HG02981 (cell line): ENCODE data around the gene CCDC77.
"Not testable (repeated sequence)": the region's sequence is repeated elsewhere in the genome, so short reads cannot be mapped to it uniquely, and the experiment has no call there.

Source experiments
- ATAC-seq: cut with Tn5 transposase; IDR thresholded peaks from one replicate; pipeline ENCODE4 v1.9.1; 2021; ENCODE audit warnings: mild to moderate bottlenecking, moderate library complexity; ENCODE audit not compliant: unreplicated experiment

Gene CCDC77

DNA sequence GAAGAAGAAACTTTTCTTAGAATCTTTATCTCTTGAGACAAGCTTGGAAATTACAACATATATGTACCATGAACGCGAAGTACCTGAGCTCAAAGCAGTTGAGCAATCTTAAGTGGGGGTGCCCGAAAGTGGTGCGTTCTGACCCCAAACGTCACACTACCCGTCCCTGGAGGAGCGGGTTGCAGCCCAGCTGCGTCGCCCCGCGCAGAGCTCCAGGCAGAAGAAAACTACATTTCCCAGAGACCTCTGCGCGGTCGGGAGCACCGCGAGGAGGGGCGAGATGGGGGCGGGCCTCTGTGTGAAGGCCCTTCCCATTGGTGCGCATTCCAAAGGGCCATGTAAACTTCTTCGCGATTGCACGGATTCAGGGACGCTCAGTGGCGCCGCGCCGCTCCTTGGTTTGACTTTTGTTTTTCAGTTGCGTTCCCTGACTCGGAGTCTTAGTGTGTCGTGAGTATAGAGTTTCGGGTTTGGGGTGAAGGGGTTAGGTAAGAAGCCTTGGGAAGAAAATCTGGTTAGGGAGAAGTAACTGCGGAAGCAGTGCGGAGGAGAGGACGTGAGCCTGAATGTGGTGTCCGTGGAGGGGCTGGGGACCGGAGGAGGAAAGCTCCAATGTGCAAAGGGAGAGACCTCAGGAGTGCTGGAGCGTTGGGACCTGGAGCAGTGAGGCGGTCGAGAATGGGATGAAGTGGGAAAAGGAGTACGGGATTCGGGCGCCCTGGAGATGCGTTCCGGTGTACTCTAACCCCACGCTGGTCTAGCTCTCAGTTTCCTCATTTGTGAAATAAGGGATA is at the start of gene CCDC77:
CCDC77 (plus strand) TSS at position 410 of the 794 bp plus-strand sequence. CDS start 7,740 bp downstream, outside the sequence.
- ATAC-seq: peak; percentile 95

DNA sequence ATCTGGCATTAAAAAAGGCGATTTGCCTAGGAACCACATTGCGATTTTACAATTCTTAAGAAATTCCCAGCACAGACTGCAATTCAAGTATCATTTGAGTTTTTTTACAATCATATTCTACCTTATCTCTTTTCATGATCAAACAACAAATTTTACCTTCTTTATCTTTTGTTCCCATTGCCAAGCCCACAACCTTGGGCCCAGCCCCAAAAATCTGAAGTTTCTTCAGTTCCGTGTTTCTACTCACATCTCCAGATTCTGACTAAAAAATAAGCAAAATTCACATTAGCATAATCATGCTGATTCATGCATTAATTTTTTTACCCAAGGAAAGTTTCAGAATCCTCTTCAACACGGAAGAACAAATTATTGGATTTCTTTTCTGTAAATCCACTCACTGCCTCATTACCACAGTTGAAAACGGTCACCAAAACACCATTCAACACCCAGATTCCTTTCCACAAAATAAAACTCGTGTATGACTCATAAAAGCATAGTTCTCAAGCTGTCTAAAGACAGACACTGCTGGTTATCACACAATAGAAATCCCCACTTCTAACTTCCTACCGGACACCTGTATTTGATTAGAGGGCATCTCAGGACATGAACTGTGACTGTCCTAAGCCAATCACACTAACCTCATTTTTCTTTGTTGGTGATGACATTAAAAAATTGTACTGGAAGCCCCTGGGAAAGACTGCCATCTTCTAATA is 45.0 kb upstream of the CCDC77 start:
- no peak for ATAC-seq

DNA sequence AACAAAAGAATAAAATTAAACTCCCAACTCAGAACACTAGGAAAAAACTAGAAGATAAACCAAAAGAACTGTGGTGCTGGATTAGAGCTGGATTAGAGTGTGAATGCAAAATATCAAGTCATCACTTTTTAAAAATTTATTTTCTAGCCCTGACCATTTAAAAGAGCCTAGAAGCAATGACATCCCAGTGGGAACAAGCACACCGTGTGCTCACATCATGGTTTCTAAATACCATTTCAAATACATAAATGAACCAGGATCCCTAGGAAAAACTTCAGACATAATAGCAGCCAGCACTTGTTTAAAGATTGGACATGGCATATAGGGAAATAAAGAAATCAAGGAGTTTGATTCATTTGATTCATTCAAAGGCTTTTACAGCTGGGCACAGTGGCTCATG is 42.4 kb upstream of the CCDC77 start:
- no peak for ATAC-seq

DNA sequence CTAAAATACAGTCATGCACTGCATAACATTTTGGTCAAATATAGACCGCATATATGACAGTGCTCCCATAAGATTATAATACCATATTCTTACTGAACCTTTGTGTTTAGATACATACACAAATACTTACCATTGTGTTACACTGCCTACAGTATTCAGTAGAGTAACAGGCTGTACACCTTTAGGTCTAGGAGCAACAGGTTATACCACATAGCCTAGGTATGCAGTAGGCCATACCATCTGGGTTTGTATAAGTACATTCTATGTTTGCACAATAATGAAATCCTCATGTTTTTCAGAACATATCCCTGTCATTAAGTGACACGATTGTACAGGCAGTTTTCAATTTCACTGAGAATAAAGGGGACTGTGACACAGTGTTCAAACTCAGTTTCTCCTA is 34.6 kb upstream of the CCDC77 start:
- ATAC-seq: no peak

DNA sequence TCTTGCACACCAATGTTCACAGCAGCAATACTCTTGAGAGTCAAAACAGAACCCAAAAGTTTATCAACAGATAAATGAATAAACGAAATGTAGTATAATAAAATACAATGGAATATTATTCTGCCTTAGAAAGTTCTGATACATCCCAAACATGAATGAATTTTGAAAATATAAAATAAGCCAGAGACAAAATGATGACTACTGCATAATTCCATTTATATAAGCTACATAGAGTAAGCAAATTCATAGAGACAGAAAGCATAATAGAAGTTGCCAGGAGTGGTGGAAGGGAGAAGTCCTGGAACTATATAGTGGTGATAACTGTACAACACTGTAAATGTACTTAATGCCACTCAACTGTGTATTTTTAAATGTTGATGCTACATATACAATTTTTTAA is 33.5 kb upstream of the CCDC77 start:
- no peak for ATAC-seq

DNA sequence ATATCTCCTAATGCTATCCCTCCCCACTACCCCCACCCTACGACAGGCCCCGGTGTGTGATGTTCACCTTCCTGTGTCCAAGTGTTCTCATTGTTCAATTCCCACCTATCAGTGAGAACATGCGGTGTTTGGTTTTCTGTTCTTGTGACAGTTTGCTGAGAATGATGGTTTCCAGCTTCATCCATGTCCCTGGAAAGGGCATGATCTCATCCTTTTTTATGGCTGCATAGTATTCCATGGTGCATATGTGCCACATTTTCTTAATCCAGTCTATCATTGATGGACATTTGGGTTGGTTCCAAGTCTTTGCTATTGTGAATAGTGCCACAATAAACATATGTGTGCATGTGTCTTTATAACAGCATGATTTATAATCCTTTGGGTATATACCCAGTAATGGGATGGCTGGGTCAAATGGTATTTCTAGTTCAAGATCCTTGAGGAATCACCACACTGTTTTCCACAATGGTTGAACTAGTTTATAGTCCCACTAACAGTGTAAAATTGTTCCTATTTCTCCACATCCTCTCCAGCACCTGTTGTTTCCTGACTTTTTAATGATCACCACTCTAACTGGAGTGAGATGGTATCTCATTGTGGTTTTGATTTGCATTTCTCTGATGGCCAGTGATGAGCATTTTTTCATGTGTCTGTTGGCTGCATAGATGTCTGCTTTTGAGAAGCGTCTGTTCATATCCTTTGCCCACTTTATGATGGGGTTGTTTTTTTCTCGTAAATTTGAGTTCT is 30.5 kb upstream of the CCDC77 start:
- not testable (repeated sequence) for ATAC-seq

DNA sequence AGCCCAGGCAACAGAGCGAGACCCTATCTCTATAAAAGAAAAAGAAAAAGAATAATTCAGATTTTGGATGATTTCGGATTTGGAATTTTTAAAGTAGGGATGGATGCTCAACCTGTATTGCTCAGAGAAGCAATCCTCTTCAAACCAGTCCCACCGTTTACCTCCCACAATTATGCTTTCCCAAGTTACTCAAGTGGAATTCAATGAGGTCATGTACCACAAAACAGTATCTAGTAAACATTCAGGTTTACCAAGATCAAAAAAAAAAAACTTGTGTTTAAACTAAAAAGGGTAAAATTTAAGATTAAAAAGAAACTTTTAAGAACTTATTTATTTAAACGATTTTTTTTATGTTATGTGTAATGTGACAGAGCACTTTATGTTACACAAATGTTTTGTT is 14.8 kb upstream of the CCDC77 start:
- ATAC-seq: no peak

DNA sequence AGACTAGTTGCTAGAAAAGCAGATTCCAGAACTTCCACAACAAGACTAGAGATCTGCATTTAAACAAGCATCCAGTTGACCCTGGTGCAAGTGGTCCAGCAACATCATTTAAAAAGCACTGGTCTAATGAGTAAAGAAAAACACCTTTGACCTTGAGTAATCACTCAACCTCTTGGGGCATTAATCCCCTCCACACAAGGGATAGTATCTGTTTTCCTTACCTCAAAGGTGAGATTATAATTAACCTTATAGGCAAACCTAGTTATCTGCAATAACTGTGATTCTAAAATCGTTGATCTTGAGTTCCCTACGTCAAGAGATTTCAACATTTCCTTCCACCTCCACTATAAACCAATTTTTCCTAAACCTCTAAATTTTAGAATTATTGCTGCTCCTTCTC is 13.4 kb upstream of the CCDC77 start:
- no peak for ATAC-seq

DNA sequence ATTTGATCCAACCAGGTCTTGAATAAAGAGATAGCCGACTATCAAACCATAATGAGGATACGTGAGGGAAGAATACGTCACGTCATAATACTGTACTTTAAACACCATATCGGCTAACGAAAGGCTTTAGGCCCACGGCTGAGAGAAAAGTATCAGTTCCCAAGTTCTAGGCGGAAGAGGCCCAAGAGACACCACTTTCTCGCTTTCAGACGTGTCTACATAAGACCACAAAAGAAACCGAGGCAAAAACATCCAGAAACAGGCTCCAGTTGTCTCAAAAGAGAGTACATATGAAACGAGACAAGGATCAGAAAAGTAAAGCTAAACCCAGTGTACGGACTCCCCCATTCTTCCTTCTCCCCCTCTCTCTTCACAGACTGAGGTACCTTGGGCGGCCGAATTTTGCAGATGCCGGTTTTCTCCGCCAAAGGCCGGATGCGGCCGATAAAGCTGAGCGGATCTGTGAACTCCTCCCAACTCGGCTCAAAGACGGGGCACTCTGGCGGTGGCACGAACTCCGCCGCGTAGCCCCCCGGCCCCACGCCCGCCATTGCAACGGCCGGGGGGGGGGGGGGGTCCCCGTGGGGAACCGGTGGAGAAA is 12.8 kb upstream of the CCDC77 start:
- peak; percentile 14 for ATAC-seq

DNA sequence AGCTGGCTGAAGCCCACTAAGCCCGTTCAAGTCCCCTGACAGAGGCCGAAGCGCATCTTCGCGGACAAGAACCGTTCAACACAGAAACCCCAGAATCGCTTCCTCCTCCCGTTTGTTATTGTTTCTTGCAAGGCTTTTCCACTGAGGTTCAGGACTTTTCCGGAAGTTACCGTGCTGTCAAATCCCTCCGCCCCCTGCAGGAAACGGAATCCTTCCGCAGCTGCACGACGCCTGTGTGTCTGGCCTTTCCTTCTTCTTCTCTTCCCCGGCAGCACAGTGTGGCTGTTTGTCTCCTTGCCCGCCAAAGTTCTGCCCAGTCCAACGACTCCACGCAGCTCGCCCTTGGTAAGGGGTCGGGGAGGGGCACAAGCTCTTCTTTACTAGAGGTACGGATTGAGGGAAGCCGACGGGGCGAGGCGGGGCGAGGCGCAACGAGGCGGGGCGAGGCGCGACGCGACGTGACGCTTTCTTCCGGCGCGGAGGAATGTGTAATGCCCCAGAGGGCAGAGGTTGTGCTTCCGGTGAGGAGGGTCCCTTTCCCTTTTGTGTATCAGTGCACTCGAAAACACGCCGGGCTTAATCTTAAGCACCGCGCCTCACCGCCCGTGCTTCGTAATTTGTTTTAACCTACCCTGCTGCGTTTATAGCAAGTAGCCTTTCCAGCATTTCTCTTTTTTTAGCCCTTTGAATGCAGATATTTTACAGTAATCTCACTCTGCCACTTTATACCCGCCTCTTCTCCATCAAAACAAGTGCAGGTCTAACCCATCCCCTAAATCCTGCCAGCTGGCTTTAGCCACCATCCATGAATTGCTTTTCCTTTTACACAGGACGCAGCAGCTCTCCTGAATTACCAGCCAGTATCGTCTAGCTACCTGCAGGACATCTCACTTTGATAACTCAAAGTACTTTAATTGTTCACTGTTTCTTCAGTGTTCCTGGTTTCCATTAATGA is 12.0 kb upstream of the CCDC77 start, which contains the start of gene KDM5A:
KDM5A (minus strand) TSS at position 179 of the 955 bp plus-strand sequence. CDS start 229 bp downstream, outside the sequence.
- ATAC-seq: peak; percentile 93

DNA sequence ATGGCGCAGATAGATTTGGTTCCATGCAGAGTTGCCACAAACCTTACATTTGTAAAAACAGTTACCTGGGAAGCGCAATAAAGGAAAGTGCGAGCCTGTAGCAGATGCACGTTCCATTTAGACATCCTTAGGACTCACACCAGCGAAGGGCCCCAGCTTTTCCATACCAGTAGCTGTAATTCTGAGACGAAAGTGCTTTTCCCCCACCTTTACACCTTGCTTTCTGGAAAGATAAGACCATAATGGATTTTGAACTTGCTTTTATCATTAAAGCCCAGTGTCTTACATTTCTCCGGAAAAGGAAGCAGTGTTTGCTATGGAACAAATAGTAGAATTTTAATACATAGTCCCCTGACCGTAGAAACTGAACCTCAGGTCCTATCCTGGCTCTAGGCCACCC is 616 bp upstream of the CCDC77 start:
- no peak for ATAC-seq

DNA sequence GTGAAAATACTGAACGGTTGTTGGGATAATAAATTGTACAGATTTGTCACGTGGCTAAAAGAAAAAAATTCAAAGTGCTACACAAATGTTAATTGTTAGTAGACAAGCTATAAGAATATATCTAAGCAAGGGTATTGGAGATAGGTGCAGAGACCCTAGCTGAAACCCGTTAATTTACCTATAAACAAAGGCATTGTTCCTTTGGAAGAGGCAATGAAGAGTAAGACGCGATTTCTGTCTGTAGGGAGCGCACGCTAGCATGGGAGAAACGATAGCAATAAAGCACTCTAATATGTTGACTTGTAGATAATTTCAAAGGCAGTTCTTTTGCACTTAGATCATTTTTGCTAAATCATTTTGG is 565 bp downstream of the CCDC77 start:
- no peak for ATAC-seq

DNA sequence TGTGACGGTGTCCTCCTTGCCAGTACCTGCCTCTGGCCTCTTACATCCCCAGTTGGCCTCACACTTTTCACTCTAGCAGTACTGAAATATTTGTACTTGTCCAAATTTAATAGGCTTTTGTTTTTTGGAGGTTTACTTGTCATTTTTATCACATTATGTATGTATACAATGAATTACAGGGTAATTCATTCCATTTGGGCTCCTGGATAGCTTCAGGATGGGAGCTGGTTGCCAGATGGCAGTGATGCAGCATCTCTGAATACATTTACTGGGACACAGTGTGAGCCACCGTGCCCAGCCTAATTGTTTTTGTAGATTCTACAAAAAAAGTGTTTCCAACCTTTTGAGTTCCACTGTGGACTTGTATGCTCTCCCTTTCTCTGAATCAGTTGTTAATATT is 13.4 kb downstream of the CCDC77 start:
- no peak for ATAC-seq

DNA sequence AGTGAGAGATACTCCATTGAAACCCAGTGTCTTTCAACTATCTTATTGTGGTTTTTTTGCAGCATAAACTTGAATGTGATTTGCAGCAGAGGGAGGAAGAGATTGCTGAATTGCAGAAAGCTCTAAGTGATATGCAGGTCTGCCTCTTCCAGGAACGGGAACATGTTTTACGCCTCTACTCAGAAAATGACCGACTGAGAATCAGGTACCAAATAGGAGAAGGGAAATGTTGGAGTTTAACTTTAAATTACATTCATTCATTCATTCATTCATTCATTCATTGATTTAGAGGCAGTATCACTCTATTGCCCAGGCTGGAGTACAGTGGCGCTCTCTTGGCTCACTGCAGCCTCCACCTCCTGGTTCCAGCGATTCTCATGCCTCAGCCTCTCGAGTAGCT is 17.0 kb downstream of the CCDC77 start:
- ATAC-seq: no peak

DNA sequence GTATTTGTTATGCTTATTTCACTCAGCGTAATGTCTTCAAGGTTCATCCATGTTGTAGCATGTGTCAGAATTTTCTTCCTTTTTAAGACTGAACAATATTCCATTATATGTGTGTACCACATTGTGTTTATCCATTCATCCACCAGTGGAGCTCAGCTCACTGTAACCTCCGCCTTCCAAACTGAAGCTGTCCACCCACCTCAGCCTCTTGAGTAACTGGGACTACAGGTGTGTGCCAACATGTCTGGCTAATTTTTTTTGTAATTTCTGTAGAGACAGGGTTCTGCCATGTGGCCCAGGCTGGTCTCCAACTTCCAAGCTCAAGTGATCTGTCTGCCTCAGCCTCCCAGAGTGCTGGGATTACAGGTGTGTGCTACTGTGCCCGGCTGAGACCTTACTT is 21.1 kb downstream of the CCDC77 start:
- ATAC-seq: no peak

DNA sequence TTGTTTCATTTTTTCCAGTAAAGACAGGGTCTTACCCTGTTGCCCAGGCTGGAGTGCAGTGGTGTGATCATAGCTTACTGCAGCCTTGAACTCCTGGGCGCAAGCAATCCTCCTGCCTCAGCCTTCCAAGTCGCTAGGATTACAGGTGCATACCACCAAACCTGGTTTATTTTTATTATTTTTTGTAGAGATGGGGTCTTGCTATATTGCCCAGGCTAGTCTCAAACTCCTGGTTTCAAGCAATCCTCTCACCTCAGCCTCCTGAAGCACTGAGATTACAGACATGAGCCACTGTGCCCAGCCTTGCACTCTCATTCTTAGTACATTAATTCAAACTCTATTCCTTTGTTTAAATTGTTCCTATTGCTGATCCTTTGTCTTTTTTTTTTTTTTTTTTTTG is 34.3 kb downstream of the CCDC77 start:
- not testable (repeated sequence) for ATAC-seq

DNA sequence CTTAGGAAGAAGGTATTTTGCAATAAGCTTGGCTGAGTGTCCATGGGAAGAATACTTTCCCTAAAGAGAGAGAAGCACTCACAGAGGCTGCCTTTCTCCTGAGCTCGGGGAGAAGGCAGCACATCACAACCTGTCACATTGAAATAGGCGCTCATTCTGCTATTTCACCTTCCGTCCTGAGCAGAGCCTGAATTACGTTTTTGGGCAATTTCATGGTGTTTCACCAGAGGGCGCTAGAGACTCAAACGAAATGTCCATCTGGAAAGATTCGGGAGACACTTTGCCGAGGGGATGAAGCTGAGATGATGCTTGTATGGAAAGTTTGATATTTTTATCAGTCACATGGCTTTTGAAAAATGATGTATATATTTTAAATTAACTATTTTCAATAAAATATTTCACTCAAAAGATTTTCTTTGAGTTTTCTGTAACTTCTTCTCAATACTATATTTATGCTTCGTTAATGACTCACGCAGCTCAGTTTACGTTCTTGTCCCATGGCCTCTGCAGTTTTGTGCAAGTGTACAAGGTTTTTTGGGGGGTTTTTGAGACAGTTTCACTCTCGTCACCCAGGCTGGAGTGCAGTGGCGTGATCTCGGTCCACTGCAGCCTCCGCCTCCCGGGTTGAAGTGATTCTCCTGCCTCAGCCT is 40.9 kb downstream of the CCDC77 start:
- ATAC-seq: no peak

DNA sequence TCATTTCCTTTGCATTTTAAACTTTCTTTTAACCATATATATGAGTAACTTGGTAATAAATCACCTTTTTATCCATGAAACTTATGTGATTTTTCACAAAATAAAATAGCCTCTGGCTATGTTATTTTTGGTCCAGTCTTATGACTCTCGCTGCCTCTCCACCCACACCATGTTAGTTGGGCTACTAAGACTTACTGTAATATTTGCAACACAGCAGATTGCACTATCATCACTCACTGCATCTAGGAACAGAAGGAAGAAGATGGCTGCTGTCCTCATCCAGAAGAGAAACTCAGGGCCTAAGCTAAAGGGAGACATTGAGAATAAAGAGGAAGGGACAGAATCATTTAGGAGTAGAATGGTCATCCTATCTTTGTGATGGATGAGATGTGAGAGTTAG is 45.7 kb downstream of the CCDC77 start:
- no peak for ATAC-seq

DNA sequence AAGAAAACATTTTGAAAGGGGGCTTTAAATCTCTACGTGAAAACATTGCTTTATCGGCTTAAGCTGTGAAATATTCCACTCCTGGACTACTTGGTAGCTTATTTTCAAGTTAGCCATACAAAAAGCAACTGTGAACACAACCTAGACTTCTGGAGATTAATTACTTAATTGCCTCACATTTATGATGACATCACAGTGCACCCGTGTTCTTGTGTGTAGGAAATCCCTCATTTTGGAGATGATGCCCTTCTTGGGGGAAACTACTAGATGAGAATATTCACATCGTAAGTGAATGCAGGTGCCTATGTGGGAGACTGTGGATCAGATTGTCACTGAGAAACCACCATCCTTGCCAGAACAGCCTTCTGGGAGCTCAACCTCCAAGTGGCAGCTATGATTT is 47.8 kb downstream of the CCDC77 start:
- no peak for ATAC-seq

DNA sequence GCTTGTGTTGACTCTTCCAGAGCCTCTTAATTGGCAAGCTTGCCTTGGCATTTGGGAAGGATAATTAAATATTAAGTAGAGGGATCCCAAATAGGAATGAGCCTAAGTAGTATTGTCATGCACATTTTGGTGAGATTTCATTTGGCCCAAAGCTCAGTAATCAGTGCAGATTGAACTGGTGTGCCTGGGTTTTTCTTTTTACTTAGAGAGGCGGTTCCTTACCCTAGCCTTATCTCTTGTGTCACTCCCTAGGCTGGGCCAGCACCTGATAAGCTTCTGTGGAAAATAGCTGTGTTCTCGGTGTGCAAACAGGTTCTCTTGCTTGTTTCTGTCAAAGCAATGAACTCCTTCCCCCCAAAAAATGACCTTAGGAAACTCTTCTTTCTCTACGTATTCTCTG is 49.0 kb downstream of the CCDC77 start:
- no peak for ATAC-seq
